Measurements from ENCODE around the gene PSME3.
"Not testable (repeated sequence)": the region's sequence is repeated elsewhere in the genome, so short reads cannot be mapped to it uniquely, and the experiment has no call there.

The PSME3 gene

GRCh38 chr17:42853597-42853967 lies 20.4 kb downstream of the PSME3 start:
- H3K27me3 ChIP-seq (replicated peaks), result no peaks in the 10 kb centered on the region
- DNase-seq, result no peak
- H3K4me3 ChIP-seq (ENCODE audit: low read depth, low read length), result no peak overlapping the region
- TF ChIP-seq, protein P1, sequence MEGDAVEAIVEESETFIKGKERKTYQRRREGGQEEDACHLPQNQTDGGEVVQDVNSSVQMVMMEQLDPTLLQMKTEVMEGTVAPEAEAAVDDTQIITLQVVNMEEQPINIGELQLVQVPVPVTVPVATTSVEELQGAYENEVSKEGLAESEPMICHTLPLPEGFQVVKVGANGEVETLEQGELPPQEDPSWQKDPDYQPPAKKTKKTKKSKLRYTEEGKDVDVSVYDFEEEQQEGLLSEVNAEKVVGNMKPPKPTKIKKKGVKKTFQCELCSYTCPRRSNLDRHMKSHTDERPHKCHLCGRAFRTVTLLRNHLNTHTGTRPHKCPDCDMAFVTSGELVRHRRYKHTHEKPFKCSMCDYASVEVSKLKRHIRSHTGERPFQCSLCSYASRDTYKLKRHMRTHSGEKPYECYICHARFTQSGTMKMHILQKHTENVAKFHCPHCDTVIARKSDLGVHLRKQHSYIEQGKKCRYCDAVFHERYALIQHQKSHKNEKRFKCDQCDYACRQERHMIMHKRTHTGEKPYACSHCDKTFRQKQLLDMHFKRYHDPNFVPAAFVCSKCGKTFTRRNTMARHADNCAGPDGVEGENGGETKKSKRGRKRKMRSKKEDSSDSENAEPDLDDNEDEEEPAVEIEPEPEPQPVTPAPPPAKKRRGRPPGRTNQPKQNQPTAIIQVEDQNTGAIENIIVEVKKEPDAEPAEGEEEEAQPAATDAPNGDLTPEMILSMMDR (IDR thresholded peaks at IDR 0.05; ENCODE audit: low read depth, low read length, missing control alignments), result no peak
- in situ Hi-C loops (cut with HindIII; ENCODE audit: low pct_ligation_motif_present, low sequenced_read_pairs), result no loop called here
- H3K36me3 ChIP-seq (replicated peaks), result no peaks in the 10 kb centered on the region
- no peak overlapping the region for H3K27ac ChIP-seq

- Histone ChIP-seq H3K27ac (no peak overlapping the region), H3K36me3 (replicated peaks) (no peaks in the 10 kb centered on the region), H3K4me3 (ENCODE audit: low read depth, low read length) (no peak overlapping the region), H3K27me3 (replicated peaks) (no peaks in the 10 kb centered on the region)
- in situ Hi-C loops (cut with HindIII; ENCODE audit: low pct_ligation_motif_present, low sequenced_read_pairs), result no loop called here
- no peak for DNase-seq
- TF ChIP-seq, protein P1 (IDR thresholded peaks at IDR 0.05; ENCODE audit: low read depth, low read length, missing control alignments), result no peak
Measured at GRCh38 chr17:42853968-42854790, 21.0 kb downstream of the PSME3 start.

- no peak overlapping the region for H3K4me3 ChIP-seq (ENCODE audit: low read depth, low read length)
- H3K36me3 ChIP-seq (replicated peaks), result no peaks in the 10 kb centered on the region
- DNase-seq, result no peak
- TF ChIP-seq, protein P1 (IDR thresholded peaks at IDR 0.05; ENCODE audit: low read depth, low read length, missing control alignments), result no peak
- no peak overlapping the region for H3K27ac ChIP-seq
- in situ Hi-C loops (cut with HindIII; ENCODE audit: low pct_ligation_motif_present, low sequenced_read_pairs), result no loop called here
- H3K27me3 ChIP-seq (replicated peaks), result no peaks in the 10 kb centered on the region
Measured at GRCh38 chr17:42855048-42855596, 21.9 kb downstream of the PSME3 start.

DNA sequence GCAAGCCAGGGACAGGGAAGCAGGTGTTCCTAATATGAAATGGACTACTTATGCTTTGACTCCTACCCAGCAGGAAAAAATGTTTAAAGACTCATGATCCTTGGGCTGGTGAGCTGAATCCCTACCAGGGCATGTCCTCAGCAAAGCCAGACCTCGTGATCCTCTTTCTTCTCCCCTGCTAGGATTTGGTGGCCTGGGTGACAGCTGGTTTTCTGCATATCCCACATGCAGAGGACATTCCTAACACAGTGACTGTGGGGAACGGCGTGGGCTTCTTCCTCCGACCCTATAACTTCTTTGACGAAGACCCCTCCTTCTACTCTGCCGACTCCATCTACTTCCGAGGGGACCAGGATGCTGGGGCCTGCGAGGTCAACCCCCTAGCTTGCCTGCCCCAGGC lies 22.9 kb downstream of the PSME3 start:
- H3K27ac ChIP-seq; DNase-seq; H3K4me3 ChIP-seq (ENCODE audit: low read depth, low read length); in situ Hi-C loops (cut with HindIII; ENCODE audit: low pct_ligation_motif_present, low sequenced_read_pairs); H3K36me3 ChIP-seq (replicated peaks); H3K27me3 ChIP-seq (replicated peaks): not testable (repeated sequence)

DNA sequence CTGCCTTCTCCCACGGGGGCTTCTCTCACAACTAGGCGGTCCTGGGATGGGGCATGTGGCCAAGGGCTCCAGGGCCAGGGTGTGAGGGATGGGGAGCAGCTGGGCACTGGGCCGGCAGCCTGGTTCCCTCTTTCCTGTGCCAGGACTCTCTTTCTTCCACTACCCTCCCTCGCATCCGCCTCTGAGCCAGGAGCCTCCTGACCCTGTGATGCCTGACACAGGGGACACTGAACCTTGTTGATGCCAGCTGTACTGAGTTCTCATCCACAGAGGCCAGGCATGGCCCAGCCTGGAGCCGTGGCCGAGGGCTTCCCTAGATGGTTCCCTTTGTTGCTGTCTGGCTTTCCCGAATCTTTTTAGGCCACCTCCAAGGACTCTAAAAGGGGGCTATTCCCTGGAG lies 23.3 kb downstream of the PSME3 start:
- DNase-seq; in situ Hi-C loops (cut with HindIII; ENCODE audit: low pct_ligation_motif_present, low sequenced_read_pairs): not testable (repeated sequence)

GRCh38 chr17:42857389-42857788 lies 24.2 kb downstream of the PSME3 start:
- Histone ChIP-seq H3K4me3 (ENCODE audit: low read depth, low read length) (no peak overlapping the region), H3K36me3 (replicated peaks) (no peaks in the 10 kb centered on the region), H3K27me3 (replicated peaks) (no peaks in the 10 kb centered on the region), H3K27ac (no peak overlapping the region)
- DNase-seq, result no peak
- in situ Hi-C loops (cut with HindIII; ENCODE audit: low pct_ligation_motif_present, low sequenced_read_pairs), result no loop called here
- TF ChIP-seq, protein P1 (IDR thresholded peaks at IDR 0.05; ENCODE audit: low read depth, low read length, missing control alignments), result no peak

More for the DNA sequence above, 23.3 kb downstream of the PSME3 start:
- H3K27ac ChIP-seq; H3K27me3 ChIP-seq (replicated peaks); H3K36me3 ChIP-seq (replicated peaks); H3K4me3 ChIP-seq (ENCODE audit: low read depth, low read length): not testable (repeated sequence)

Measured in brain microvascular endothelial cell (primary cell).